ENCODE results near the gene SARDH.
"Not testable (repeated sequence)": the region's sequence is repeated elsewhere in the genome, so short reads cannot be mapped to it uniquely, and the experiment has no call there.

SARDH gene

DNA sequence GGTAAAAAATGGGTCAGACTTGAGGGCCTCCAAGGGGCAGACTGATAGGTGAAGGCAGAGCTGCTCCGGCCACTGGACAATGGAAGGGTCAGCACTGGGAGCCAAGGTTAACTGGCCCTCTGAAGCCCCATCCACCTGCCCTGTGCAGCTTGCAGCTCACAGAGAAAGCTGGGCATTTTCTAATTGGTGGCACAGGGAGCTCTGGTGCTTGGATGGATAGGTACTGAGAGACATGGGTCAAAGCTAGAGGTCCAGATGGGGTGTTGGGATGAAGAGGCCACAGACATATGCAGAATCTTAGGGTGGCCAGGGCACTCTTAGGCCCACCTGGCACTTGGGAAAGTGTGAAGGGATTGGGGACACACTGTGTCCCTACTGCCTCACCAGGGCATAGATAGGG lies 29.5 kb upstream of the SARDH start:
- TF ChIP-seq CTCF (IDR thresholded peaks at IDR 0.05; ENCODE audit: control extremely low read depth, extremely low read depth, low read depth, missing control alignments) = no peak
- ChIA-PET POLR2A (no interaction called here), CTCF (interaction anchor here (2.6 to 8.2 kb wide), 2 partner anchors 15 to 25 kb away, joined by 10 to 75 read pairs; no protein-coding TSS in a partner anchor)
- no peak for DNase-seq (ENCODE audit: extremely low spot score)

DNA sequence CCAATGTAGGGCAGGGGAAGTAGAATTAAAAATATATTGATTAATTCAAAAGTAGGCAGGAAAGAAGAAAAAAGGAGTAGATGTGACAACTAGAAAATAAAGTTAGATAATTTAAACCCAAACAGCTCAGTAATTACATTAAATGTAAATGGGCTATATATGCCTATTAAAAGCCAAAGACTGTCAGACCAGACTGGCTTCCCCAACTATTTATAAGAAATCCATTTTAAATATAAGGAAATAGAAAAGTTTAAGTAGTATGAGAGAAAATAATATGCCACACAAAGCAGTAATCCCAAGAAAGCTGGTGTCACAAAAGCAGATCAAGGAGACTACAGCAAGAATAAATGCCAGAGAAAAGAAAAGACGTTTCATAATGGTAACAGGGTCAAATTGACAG lies 28.9 kb upstream of the SARDH start:
- TF ChIP-seq CTCF (IDR thresholded peaks at IDR 0.05; ENCODE audit: control extremely low read depth, extremely low read depth, low read depth, missing control alignments) = no peak
- CTCF ChIA-PET = interaction anchor here (2.6 to 8.2 kb wide), 2 partner anchors 16 to 24 kb away, joined by 10 to 75 read pairs; no protein-coding TSS in a partner anchor
- POLR2A ChIA-PET = no interaction called here
- no peak for DNase-seq (ENCODE audit: extremely low spot score)

- DNase-seq (ENCODE audit: extremely low spot score); POLR2A ChIA-PET: not testable (repeated sequence)
- CTCF ChIA-PET = interaction anchor here (2.6 kb wide), 1 partner anchor 24 kb away, joined by 10 read pairs; no protein-coding TSS in a partner anchor
Measured at GRCh38 chr9:133766234-133766633, 28.1 kb upstream of the SARDH start.

DNA sequence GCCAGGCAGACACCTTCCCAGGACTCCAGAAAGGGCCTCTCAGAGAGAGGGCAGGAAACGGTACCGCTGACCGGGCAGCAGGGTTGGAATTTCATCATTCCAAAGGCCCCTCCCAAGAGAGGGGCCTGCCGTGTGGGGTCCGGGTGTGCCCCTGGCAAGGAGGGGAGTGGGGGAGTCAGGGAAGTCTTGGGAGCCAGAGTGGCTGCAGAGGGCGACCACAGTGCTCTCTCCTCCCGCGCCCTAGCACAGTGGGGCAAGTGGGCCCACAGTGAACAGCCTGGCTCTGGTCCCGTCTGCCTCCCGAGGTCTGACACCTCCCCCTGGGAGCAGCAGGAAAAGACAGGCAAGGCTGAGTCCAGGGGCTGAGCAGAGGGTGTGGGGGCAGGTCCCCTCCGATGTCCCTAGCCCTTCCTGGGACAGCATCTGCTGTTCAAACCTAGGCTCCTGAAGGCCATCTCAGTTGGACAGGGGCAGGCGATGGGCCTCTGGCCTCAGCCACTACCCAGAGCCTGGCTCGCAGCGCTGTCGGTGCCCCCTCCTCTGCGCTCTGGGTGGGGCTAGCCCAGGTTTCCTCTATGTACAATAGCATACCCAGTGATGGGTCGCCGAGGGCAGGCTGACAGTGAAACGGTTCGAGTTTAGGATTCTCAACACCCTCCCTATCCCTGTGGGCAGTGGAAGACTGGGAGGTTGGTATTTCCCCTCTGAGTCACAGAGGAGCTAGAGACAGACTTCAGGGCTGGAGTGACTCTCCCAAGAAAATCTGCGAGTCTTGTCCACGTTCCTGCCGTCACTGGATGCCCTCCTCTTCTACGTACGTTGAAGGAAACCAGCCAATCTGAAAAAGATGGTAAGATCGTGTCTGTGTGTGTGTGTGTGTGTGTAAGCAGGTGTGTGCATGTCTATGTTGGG lies 25.4 kb upstream of the SARDH start:
- POLR2A ChIA-PET = no interaction called here
- DNase-seq (ENCODE audit: extremely low spot score) = no peak
- CTCF ChIA-PET = no interaction called here
- TF ChIP-seq CTCF (IDR thresholded peaks at IDR 0.05; ENCODE audit: control extremely low read depth, extremely low read depth, low read depth, missing control alignments) = no peak

GRCh38 chr9:133762488-133763271 lies 24.5 kb upstream of the SARDH start:
- ChIA-PET CTCF (interaction anchor here (1.2 kb wide), 1 partner anchor 10 kb away, joined by 3 read pairs; no protein-coding TSS in a partner anchor), POLR2A (no interaction called here)
- no peak for DNase-seq (ENCODE audit: extremely low spot score)
- TF ChIP-seq CTCF (IDR thresholded peaks at IDR 0.05; ENCODE audit: control extremely low read depth, extremely low read depth, low read depth, missing control alignments) = no peak

DNA sequence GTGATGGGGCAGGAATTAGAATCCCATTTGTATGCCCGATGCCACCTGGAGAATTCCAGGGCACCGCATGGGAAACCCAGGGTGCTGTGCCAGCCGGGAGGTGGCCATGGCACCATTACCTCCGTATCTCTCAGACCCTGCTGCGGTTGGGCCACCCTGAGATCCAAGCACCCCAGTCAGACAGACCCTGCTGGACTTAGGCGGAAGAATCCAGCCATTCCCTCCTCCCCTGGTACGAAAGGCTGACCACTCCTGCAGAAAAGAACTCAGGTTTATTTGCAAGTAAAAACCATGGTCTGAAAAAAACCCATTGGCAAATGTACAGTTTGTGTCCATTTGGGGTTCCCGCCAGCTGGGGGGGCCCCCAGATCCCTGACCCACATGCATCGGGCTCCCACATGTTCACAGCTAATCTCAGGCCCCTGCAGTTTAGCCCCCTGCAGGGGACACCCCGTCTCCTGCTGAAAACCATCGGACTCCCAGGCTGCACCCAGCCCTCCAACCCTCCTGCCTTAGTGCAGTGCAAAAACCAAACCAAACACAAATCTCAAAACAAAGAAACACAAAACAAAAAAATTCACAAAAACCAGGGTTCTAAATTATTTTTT lies 23.6 kb upstream of the SARDH start:
- no peak for TF ChIP-seq CTCF (IDR thresholded peaks at IDR 0.05; ENCODE audit: control extremely low read depth, extremely low read depth, low read depth, missing control alignments)
- DNase-seq (ENCODE audit: extremely low spot score) = no peak
- ChIA-PET POLR2A (no interaction called here), CTCF (interaction anchor here (1.2 kb wide), 1 partner anchor 9 kb away, joined by 3 read pairs; no protein-coding TSS in a partner anchor)
